ENCODE results near the gene RREB1.

RREB1 gene

DNA sequence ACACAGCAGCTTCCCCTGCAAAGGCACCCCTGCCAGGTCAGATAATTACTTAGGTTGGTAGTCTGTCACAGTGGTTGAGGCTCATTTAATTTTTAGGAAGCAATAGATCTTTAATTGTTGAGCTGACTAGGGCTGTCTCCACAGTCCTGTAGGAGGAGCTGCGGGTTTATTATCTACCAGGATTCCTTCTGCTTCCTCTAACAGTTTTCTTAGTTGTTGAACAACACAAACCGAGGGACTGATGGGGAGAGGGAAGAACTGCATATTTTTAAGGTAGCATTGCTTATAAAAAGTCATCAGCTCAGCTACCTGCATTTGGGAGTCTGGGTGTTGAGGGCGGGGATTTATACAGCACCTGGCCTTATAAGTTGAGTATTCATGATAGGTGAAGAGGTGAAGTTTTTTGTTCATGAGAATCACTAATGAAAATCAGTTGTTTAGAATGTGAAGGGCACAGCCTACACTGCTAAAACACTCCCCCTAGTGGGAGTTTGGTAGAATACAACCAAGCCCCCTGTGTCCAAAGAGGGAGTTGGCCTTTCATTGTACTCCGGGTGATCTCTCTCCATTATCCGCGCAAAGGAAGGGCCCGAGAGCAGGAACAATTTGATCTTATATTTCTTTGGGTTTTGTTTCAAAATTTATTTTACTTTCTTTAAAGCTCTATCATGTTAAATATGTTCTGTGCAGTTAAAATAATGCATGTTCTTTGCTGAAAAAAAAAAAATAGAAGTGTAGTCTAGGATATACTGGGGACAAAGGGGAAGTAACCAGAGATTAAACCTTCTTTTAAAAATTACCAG is 135.6 kb downstream of the RREB1 start:
- DNase-seq = peak in 19 of 51 donors; percentile 5 to 59 (median 21)

DNA sequence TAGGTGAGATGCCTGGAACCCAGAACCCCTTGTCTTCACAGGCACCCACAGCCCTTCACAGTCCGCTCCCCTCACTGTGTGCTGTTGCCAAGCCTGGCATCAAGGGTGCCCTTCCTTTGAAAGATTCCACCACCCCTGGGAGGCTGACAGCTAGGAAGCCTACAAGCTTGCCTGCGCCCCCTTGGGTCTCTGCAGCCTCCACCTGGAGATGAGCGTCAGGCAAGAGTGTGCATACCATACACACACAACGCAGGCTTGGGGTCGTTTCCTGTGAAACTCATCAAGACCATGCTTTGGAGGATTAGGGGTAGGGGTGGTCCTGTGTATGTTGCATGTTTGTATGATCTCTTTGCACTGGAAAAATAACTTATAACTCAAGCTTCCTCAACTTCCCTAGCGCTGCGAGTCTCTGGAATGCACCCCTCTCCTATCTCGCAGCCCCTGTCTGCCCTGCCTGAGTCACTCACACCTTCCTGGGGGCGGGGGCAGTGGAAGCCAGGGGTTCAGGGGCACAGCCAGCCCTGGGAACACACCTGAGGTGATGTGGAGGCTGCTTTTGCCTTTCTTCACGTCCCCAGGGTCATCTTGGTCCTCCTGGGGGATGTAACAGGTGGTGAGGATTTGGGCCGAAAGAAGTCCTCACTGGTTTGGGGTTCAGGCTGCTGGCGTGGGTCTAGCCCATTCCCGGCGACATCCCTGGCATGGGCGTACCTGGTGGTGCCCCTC is 138.1 kb downstream of the RREB1 start:
- DNase-seq = no peak

- no peak for DNase-seq
Measured at GRCh38 chr6:7246401-7247178, 138.8 kb downstream of the RREB1 start.

DNA sequence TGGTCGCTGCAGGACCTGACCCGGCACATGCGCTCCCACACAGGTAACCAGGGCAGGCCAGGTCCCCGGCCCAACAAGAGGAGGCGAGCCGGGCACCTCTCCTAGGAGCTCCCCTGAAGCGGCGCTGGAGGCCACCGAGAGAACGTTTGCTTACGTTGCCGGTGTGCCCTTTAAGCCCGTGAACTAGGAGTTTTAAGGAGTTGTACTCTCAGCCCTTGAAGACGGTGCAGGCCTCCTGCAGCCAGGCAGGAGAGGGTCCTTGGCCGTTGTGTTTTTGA is 139.4 kb downstream of the RREB1 start:
- DNase-seq = no peak

GRCh38 chr6:7247828-7248227 is 140.1 kb downstream of the RREB1 start:
- DNase-seq = no peak

- no peak for DNase-seq
Measured at GRCh38 chr6:7249391-7249790, 141.6 kb downstream of the RREB1 start.

DNA sequence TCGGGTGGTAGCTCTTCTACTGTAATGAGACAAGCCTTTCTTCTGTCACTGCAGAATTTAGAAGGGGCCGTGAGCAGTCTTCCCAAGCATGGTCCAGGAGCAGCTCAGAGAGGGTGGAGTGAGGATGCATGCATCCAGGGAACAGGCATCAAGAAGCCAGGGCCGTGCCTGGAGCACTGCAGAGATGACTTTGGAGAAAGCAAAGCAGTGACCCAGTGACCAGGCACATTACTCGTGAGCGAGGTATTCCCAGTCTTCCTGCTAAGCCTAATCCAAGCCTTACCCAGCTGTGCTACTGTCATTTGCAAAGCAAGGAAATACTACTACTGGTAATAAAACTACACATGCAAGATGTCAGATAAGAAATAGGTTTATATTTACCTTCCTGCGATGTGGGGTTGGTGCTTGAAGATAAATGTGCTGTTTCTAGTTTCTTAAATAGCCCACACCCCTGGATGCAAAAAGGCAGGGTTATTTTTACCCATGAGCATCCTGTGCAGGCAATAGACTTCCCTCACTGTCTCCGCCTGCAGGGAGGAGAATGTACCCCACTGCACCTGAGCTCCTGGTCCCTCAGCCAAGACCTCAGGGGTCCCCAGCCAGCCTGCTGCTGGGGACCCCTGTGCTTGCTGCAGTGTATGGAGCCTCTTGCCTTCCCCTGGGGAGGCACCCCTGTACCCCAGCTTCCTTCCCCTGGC is 142.3 kb downstream of the RREB1 start:
- no peak for DNase-seq

DNA sequence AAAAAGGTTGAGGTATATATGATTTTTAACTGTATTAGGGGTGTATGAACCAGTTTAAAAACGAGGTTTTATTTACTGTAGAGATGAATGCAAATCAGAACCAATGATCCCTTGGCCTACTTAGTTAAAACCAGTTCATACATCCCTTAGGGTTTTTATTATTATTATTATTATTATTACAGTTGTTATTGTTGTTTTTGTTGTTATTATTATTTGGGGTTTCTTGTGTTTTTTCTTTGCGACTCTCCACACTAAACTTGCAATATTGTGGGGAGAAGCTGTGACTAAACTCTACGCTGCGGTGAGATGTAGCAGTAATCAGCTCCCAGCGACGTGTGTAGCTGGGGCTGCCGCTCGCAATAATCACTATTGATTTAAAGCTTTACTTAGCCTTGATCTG is 143.1 kb downstream of the RREB1 start:
- no peak for DNase-seq

DNA sequence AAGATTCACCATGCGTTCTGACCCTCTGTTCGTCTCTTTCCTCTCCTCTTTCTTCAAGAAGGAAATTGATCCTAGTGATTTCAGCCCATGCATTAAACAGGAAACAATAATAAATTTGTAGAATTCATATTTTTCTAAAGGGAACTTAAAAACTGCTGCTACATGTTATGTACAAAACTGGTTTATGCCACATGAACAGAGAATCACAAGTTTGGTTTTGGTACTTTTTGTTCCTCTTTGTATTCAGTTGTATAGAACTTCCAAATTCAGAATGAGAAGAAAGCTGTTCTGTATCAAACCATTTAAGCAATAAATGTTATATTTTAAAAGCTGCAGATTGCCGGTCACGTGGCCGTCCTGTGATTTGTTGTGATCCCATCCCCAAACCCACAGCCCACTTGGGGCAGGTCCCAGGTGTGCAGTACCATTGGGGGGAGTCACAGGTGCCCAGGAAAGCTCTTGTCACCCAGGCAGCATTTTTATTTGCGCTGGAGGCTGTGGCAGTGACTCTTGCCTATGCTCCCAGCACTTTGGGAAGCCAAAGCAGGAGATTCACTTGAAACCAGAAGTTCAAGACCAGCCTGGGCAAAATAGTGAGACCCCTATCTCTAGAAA is 144.0 kb downstream of the RREB1 start:
- DNase-seq = no peak

DNA sequence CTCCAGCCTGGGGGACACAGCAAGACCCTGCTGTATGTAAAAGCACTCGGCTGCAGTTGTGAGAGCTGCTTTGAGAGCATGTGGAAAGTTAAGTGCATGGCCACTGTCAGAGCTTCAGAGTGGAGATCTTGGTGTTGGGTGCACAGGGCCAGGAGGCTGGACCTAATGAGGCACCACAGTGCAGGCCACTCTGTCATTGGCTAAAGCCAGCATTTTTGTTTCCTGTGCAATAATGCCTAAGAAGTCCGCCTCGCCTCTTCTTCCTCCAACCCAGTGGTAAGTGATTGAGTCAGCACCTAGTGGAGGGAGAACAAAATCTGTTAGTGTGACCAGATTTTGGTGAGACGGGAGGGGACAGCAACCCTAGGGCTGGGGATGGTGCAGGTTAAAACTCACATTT is 144.6 kb downstream of the RREB1 start:
- no peak for DNase-seq

- peak in 9 of 51 donors; percentile 4 to 25 (median 6) for DNase-seq
Measured at GRCh38 chr6:7254980-7255835, 147.4 kb downstream of the RREB1 start.

GRCh38 chr6:7255918-7256317 is 148.2 kb downstream of the RREB1 start:
- DNase-seq = no peak

GRCh38 chr6:7256785-7257184 is 149.0 kb downstream of the RREB1 start:
- DNase-seq = no peak

DNA sequence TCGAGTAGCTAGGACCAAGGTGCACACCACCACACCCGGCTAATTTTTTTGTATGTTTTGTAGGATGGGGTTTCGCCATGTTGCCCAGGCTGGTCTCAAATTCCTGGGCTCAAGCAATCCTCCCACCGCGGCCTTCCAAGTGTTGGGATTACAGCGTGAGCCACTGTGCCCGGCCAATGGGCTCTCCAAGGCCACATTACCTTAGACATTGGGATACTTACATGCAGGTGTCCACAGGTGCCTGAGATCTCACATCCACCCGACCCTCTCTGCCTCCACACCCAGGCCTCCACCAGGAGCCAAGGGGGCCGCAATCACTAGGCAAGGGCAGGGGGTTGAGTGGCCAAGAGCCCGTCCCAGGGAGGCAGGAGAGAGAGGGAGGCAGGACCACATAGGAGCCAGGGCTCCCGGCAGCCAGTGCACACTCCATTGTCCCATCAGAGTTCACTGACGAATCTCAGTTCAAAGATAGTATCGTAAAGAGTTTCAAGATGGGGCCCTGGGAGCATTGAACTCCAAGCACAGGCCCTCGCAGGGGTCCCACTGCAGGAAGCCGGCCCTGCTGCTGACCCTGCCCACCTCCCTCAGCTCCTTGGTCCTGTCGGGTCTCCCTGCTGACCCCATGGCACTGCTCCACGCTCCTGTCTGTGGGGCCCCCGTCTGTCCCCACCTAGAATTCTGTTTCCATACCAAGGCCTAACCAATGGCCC is 149.9 kb downstream of the RREB1 start:
- no peak for DNase-seq

DNA sequence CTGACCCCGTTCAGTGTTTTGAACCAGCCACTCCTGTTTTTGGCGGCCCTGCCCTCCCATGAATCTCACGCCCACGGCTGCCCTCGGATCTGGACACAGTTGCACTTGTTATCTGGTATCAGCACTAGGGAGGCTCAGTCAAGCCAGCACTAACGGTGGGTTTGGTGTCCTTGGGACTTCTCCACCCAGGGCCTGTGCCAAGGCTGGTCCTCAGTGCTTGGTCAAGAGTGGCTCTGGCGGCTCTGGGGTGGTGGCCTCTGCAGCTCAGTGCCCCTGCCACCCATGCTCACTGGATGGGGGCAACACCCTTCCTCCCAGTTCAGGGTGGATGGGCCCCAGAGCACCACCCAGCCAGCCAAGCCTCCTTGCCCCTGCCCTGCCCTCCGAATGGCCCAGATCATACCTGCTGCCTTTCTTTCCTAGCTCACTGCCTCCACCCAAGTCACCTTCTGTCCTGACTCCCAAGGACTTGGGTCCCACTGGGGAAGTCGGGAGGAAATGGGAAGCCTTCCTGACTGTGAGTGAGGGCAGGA is 150.5 kb downstream of the RREB1 start:
- no peak for DNase-seq

DNA sequence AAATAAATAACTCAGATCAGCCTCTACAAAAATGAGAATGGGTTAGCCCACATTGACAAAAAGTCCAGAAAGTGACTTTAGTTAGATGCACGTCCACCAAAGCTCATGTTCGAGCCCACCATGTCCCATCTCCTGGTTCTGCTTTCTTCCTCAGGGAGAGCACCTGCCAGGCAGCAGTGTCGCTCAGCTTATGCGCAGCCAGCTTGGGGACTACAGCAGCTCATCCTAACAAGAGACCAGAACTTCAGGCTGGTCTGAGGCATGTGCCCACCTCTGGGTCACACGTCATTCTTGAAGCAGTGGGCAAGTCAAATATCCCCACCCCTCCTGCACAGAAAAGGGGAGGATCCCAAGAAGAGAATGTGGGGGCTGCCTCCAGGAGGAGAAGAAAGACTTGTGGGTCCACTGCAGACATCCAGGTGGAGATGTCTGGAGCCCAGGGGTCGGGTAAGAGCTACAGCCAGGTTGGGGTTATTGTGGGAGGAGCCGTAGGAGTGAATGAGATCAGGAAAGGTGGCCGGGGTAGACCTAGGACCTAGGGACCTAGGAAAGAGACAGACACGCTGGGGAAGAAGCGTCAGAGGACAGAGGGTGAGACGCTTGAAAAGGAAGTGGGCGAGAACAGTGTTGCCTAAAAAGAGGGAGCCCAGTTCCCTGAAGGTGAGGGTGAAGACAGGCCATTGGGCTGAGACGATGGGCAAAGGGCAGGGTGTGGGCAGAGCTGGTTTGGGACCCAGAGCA is 152.7 kb downstream of the RREB1 start:
- DNase-seq = no peak

DNA sequence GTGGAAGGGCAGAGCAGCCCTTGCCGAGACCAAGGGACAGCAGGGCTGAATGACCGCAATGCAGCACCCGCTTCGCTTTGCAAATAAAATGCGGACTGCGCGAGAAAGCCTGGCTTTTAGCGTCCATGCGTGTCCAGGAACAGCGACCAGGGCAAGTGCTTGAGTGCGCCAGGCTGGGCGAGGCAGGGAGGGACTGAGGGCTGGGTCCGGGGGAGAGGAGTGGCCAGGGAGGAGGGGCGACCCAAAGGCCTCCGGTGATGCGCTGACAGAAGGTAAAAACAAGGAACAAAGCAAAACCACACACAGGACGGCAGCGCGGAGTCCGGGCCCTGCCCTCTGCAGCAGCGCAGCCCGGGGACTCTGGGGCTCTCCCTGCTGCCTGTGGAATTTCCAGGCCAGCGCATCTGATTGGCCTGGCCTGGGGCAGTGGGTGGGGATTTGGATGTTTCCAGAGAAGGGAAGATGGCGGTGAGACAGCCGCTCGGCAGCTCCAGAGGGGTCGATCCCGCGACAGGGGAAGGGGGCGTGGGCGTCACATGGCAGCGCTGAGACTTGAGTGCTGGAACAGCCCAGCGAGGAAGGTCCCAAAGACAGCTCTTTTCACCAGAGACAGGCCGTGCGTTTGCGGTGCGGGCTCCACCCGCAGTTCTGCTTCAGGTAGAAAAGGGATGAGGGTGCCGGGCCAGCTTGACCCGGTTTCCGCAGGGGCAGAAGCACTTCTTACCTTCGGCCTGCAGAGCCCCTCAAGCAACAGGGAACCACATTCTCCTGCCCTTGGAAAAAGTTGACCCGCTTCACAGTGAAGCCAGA is 153.5 kb downstream of the RREB1 start:
- DNase-seq = peak in 50 of 51 donors; percentile 26 to 86 (median 70)
